Epithelial cell of proximal tubule (primary cell): ENCODE measurements around the gene PABPC1L. TPM values are rescaled to one million over a fixed set of nuclear protein-coding genes. Genes with fewer than 3 reads are reported as not detected.

Experiments used
- DNase-seq: peaks from one replicate; pipeline ENCODE4 v3.0.0-alpha.2; 2011; ENCODE audit warnings: low read depth
- H3K4me3 ChIP-seq: 2 replicates; pipeline ENCODE4 v1.5.1; 2011; ENCODE audit warnings: low read depth, mild to moderate bottlenecking, low read length
- total RNA-seq: library from RNA; depleted of rRNA; stranded (reverse); fragments of >200 nt; gene quantifications from 2 replicates; pipeline ENCODE4 v1.2.3, GENCODE V29; 2015
- TF ChIP-seq, protein P1 (sequence below): conservative IDR thresholded peaks from 2 replicates; pipeline ENCODE4 v1.5.1; 2012; ENCODE audit warnings: low read depth, mild to moderate bottlenecking, low read length

The PABPC1L gene
- total RNA-seq, 1 donor from 2014 or later: 9.2 TPM

- no peak overlapping the region for H3K4me3 ChIP-seq
- TF ChIP-seq, protein P1, sequence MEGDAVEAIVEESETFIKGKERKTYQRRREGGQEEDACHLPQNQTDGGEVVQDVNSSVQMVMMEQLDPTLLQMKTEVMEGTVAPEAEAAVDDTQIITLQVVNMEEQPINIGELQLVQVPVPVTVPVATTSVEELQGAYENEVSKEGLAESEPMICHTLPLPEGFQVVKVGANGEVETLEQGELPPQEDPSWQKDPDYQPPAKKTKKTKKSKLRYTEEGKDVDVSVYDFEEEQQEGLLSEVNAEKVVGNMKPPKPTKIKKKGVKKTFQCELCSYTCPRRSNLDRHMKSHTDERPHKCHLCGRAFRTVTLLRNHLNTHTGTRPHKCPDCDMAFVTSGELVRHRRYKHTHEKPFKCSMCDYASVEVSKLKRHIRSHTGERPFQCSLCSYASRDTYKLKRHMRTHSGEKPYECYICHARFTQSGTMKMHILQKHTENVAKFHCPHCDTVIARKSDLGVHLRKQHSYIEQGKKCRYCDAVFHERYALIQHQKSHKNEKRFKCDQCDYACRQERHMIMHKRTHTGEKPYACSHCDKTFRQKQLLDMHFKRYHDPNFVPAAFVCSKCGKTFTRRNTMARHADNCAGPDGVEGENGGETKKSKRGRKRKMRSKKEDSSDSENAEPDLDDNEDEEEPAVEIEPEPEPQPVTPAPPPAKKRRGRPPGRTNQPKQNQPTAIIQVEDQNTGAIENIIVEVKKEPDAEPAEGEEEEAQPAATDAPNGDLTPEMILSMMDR: no peak
These were observed 26.5 kb upstream of the PABPC1L start for GRCh38 chr20:44883214-44883902.

DNA sequence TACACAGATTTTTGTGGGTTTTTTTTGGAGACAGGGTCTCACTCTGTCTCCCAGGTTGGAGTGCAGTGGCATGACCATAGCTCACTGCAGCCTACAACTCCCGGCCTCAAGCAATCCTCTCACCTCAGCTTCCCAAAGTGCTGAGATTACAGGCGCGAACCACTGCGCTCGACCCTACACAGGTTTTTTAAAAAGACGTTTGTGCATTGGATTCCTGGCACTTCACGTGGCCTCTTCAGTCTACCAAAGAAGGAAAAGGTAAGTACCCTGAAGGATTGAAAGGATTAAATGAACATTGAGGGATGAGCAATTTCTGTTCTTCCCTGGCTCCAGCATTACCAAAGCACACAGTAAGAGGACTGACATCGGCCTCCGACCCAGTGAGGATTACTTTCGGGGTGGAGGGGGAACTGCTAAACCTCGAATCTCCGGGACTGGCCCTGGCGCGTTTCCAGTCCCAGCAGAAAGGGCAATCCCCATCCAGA lies 24.9 kb upstream of the PABPC1L start:
- TF ChIP-seq, protein P1: no peak
- peak overlapping the region; percentile 99 for H3K4me3 ChIP-seq
- DNase-seq: no peak

More at GRCh38 chr20:44883214-44883902, 26.5 kb upstream of the PABPC1L start:
- DNase-seq: no peak

DNA sequence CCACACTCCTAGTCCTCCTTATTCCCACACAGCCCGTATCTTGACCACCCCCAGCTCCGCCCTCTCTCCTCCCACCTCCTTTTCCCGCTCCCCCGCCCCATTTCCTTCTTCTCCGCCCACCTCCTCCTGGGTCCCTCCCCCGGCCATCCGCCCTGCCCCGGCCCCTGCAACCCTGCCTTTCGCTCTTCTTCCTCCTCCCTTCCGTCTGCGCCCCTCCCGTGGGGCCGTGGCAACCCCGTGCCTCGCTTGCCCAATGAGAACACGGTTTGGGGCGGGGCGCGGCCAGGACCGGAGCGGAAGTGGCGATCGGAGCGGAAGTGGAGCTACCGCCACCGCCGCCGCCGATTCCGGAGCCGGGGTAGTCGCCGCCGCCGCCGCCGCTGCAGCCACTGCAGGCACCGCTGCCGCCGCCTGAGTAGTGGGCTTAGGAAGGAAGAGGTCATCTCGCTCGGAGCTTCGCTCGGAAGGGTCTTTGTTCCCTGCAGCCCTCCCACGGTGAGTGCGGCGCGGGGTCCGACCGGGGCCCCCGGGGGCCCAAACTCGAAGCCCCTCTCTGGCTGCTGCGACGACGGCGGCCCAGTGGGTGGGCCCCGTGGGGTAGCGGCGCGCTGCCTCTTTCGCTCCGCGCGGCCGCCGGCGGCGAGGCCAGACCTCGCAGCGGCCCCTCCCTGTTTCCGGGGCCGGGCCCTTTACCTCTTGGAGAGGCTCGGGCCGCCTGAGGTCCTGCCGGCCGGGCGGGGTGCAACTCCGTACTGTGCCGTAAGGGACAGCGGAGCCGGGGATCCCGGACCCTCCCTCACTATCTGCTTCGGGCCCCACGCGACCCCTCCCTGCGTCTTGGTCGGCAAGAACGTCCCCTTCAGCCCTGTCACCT lies 24.2 kb upstream of the PABPC1L start, which contains the start of gene YWHAB:
Gene YWHAB (plus strand): TSS at position 314 of the 874 bp plus-strand sequence. CDS start 15,829 bp downstream, outside the sequence.
- peak; percentile 46 for DNase-seq
- TF ChIP-seq, protein P1: no peak
- peak within 1 kb of the TSS; percentile 99 for H3K4me3 ChIP-seq

GRCh38 chr20:44886266-44886651 lies 23.6 kb upstream of the PABPC1L start:
- peak overlapping the region; percentile 99 for H3K4me3 ChIP-seq
- TF ChIP-seq, protein P1: no peak
- DNase-seq: no peak

GRCh38 chr20:44886828-44887227 lies 23.0 kb upstream of the PABPC1L start:
- DNase-seq: no peak
- peak overlapping the region; percentile 99 for H3K4me3 ChIP-seq
- TF ChIP-seq, protein P1: no peak

- TF ChIP-seq, protein P1: no peak
- DNase-seq: no peak
- peak overlapping the region; percentile 99 for H3K4me3 ChIP-seq
These were observed 22.4 kb upstream of the PABPC1L start for GRCh38 chr20:44887466-44887865.
